ENCODE measurements around the gene UMODL1. TPM values are rescaled to one million over a fixed set of nuclear protein-coding genes. Genes with fewer than 3 reads are reported as not detected.

The UMODL1 gene
- total and polyA plus RNA-seq, 10 of the 15 experiments (the other 5 are each of a cell fraction or from before 2014, with no cell fraction given) = 0.01 to 0.11 (median 0.03) TPM; not detected in 5

GRCh38 chr21:42066521-42066920 is 4.6 kb upstream of the UMODL1 start:
- CTCF ChIA-PET = no interaction called here
- peaks cover 45% of the 10 kb centered on the region for H3K4me1 ChIP-seq (ENCODE audit: control insufficient read depth, insufficient read depth, low read length)

GRCh38 chr21:42067531-42068255 is 3.4 kb upstream of the UMODL1 start:
- CTCF ChIA-PET = interaction anchor here (0.6 kb wide), 1 partner anchor 40 kb away, joined by 3 read pairs; no protein-coding TSS in a partner anchor
- SMC1A ChIA-PET (ENCODE audit: uncharacterized antibody, unreplicated experiment) = no interaction called here
- Histone ChIP-seq H3K27me3 (replicated peaks in 1 of 2; ENCODE audit: control insufficient read depth in 2 of 2, insufficient read depth in 2 of 2, low read length in 1 of 2) (peaks cover 0 to 2% of the 10 kb centered on the region in 2 experiments; a peak in 1 of 4 replicates), H3K4me2 (ENCODE audit: control insufficient read depth, insufficient read depth) (no peak overlapping the region), H3K4me1 (ENCODE audit: control insufficient read depth, insufficient read depth, low read length) (peaks cover 34% of the 10 kb centered on the region), H3K9me3 (replicated peaks; ENCODE audit: control insufficient read depth, insufficient read depth, low read length) (no peaks in the 10 kb centered on the region), H4K20me1 (ENCODE audit: control insufficient read depth, insufficient read depth) (no peaks in the 10 kb centered on the region), H3K4me3 (no peak overlapping the region), H2AFZ (ENCODE audit: control insufficient read depth, low read depth, low read length) (no peak overlapping the region), H3K9ac (ENCODE audit: control insufficient read depth, insufficient read depth, low read length) (no peak overlapping the region), H3K36me3 (ENCODE audit: control insufficient read depth in 2 of 2, insufficient read depth in 2 of 2, low read length in 1 of 2) (no peaks in the 10 kb centered on the region), H3K79me2 (ENCODE audit: control insufficient read depth, insufficient read depth, low read length) (no peaks in the 10 kb centered on the region), H3K27ac (ENCODE audit: control insufficient read depth, insufficient read depth) (no peak overlapping the region)
- WGBS (ENCODE audit: insufficient coverage, insufficient replicate concordance, low lambda C conversion rate, missing lambda C conversion rate) = 88% methylated on average over 30 of the region's 30 CpGs
- BruUV-seq (replicated peaks) = no TSS peak
- ATAC-seq = no peak
- no peak for FAIRE-seq
- intact Hi-C loops (cut with micrococcal nuclease; ENCODE audit: unreplicated experiment) = no loop called here
- no peak for DNase-seq (ENCODE audit: low read depth, low spot score)
- in situ Hi-C loops (cut with MboI) = no loop called here
- RAD21 ChIA-PET (ENCODE audit: unreplicated experiment) = no interaction called here
- POLR2A ChIA-PET = no interaction called here
- no peak for TF ChIP-seq MTA2 (IDR thresholded peaks at IDR 0.05; ENCODE audit: low read depth)
- TF ChIP-seq USF2 (IDR thresholded peaks at IDR 0.05; ENCODE audit: borderline replicate concordance, low read depth, low read length) = no peak
- TF ChIP-seq E2F8 (IDR thresholded peaks at IDR 0.05; ENCODE audit: low read depth, partially characterized antibody) = no peak
- TF ChIP-seq WRNIP1 (IDR thresholded peaks at IDR 0.05; ENCODE audit: borderline replicate concordance, low read depth, low read length) = no peak
- no peak for TF ChIP-seq HSF1 (IDR thresholded peaks at IDR 0.05; ENCODE audit: low read depth, low read length)
- TF ChIP-seq ESRRA (IDR thresholded peaks at IDR 0.05; ENCODE audit: low read length) = no peak
- TF ChIP-seq ZNF24 (IDR thresholded peaks at IDR 0.05) = no peak
- no peak for TF ChIP-seq BHLHE40 (IDR thresholded peaks at IDR 0.05; ENCODE audit: borderline replicate concordance in 1 of 2, low read depth in 2 of 2, low read length in 1 of 2)
- TF ChIP-seq EED (IDR thresholded peaks at IDR 0.05; ENCODE audit: low read depth) = no peak

More at GRCh38 chr21:42066521-42066920, 4.6 kb upstream of the UMODL1 start:
- Histone ChIP-seq H3K27me3 (replicated peaks in 1 of 2; ENCODE audit: control insufficient read depth in 2 of 2, insufficient read depth in 2 of 2, low read length in 1 of 2) (peaks cover 0 to 2% of the 10 kb centered on the region in 2 experiments; a peak in 1 of 4 replicates), H2AFZ (ENCODE audit: control insufficient read depth, low read depth, low read length) (no peak overlapping the region; the same call in 1 of the 2 replicates), H3K9ac (ENCODE audit: control insufficient read depth, insufficient read depth, low read length) (no peak overlapping the region), H3K27ac (ENCODE audit: control insufficient read depth, insufficient read depth) (no peak overlapping the region), H3K4me2 (ENCODE audit: control insufficient read depth, insufficient read depth) (peak overlapping the region; percentile 59; the same call in 1 of the 2 replicates), H3K9me3 (replicated peaks; ENCODE audit: control insufficient read depth, insufficient read depth, low read length) (no peaks in the 10 kb centered on the region), H3K79me2 (ENCODE audit: control insufficient read depth, insufficient read depth, low read length) (no peaks in the 10 kb centered on the region), H3K36me3 (ENCODE audit: control insufficient read depth in 2 of 2, insufficient read depth in 2 of 2, low read length in 1 of 2) (no peaks in the 10 kb centered on the region), H3K4me3 (0 out of 2 replicates have a peak overlapping the region, but pooled peaks have one; percentile 26), H4K20me1 (ENCODE audit: control insufficient read depth, insufficient read depth) (no peaks in the 10 kb centered on the region)
- TF ChIP-seq PAX5 (IDR thresholded peaks at IDR 0.05; ENCODE audit: borderline replicate concordance, low read depth, low read length) = peak; percentile 51; the same call in 1 of the 2 replicates
- 0 out of 2 replicates have a peak, but pooled peaks have one; percentile 12 for TF ChIP-seq NR2F1 (conservative IDR thresholded peaks at IDR 0.05)
- TF ChIP-seq MEF2B (IDR thresholded peaks at IDR 0.05; ENCODE audit: partially characterized antibody, poor library complexity, severe bottlenecking) = no peak
- no TSS peak for BruUV-seq (replicated peaks)
- intact Hi-C loops (cut with micrococcal nuclease; ENCODE audit: unreplicated experiment) = no loop called here
- ChIA-PET RAD21 (ENCODE audit: unreplicated experiment) (no interaction called here), POLR2A (no interaction called here), SMC1A (ENCODE audit: uncharacterized antibody, unreplicated experiment) (interaction anchor here (0.6 kb wide), 1 partner anchor 11 kb away, joined by 3 read pairs; no protein-coding TSS in a partner anchor)
- 33% methylated on average over 4 of the region's 4 CpGs for WGBS (ENCODE audit: insufficient coverage, insufficient replicate concordance, low lambda C conversion rate, missing lambda C conversion rate)
- ATAC-seq (no peak), FAIRE-seq (no peak), DNase-seq (ENCODE audit: low read depth, low spot score) (no peak)
- in situ Hi-C loops (cut with MboI) = no loop called here

All from GM12878 (cell line).